Dedifferentiated amniotic fluid mesenchymal stem cell (primary cell): Measurements from ENCODE around the gene TCF12.
A peak's percentile ranks its signal among the peaks of the same experiment; 100 is the strongest.

Experiments used
- DNase-seq: peaks from one replicate; pipeline ENCODE4 v3.0.0-alpha.2; 2016; ENCODE audit errors: extremely low spot score

Gene TCF12

DNA sequence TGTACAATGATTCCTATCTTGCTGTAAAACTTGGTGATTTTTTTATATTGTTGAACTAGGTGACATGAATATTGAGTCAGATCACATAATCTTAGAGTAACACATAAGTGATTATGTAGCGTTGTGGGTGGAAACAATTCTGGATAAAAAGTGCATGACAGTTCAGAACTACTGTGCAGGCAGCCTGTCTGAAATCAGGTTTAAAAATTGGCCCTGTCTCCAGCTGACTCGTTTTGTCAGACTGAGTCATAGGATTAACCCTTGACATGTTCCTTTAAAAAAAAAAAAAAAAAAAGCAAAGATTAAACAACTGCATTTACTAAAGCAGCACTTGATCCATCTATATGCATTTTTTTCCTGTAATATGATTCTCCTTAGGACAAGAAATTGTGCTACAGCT, 297.8 kb downstream of the TCF12 start:
- peak; percentile 51 for DNase-seq

- DNase-seq = no peak
Measured at GRCh38 chr15:57217778-57218598, 299.5 kb downstream of the TCF12 start.

GRCh38 chr15:57218826-57219576, 300.6 kb downstream of the TCF12 start:
- DNase-seq = peak; percentile 71

- peak; percentile 91 for DNase-seq
Measured at GRCh38 chr15:57220205-57220604, 301.8 kb downstream of the TCF12 start.

DNA sequence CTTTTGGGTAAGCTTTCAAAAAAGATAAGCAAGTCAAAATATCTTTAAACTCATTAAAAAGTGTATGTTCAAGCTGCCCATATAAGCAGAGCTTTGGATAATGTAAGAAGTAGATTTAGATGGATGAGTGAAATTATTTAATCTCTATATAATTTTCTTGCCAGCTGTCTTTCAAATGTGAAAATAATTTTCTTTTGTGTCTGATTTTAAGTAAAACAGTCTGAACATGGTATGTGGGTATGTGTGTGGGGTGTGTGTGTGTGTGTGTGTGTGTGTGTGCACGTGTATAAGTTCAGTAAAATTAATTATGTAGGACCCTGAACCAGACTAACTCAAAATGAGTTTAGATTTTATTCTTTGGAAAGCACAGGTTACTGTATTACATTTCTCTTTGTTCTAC, 302.7 kb downstream of the TCF12 start:
- no peak for DNase-seq

DNA sequence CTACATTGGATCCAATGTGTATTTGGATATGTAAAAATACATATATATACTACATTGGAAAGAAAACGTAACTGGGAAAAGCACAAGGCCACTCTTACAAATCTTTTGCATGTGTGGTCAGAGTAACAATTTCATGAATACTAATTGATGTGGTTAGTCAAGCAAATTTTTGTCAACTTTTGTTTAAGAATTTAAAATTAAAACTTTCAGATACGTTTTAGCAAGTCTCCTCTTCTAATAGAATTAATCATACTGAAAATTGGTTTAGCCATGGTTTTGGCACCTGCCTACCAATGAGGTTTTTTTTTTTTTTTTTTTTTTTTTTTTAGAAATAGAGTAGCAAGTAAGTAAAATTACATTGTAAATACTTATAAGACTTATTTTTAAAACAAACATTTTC, 304.9 kb downstream of the TCF12 start:
- no peak for DNase-seq

DNA sequence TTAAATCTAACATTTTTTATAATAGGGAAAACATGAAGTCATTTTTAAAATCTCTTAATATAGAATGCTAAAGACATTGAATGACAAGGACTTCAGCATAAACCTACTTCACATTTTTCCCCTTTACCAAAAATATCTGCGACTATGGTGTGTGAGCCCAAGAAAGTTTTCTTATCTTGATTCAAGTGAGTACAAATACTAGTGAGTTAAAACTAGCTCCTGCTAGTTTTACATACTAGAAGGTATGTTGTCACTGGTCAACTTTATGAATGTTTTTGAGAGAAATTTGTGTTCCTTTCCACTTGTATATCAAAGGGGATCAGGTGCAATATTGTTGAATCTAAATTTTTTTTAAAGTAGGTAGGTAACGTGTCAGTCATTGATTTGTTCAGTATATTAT, 305.4 kb downstream of the TCF12 start:
- DNase-seq = no peak

- peak; percentile 24 for DNase-seq
Measured at GRCh38 chr15:57224664-57225063, 306.2 kb downstream of the TCF12 start.

DNA sequence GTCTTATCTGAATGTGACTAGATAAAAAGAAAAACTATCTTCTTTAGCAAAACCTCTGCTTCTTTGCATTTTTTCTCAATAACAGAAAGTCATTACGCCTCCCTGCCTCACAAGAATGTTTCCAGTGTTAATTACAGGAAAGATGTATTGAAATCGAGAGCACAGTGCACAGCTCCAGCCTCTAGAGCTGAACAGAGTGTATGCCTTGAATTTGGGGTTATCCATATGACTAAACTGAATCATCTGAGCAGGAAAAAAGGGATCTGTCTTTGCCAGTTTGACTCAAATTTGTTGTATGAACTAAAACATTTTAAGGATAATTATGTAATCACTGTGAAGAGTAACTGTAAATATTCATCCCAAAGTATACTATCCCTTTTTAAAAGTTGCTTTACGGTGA, 308.7 kb downstream of the TCF12 start:
- DNase-seq = no peak

- DNase-seq = peak; percentile 81
Measured at GRCh38 chr15:57227899-57228298, 309.5 kb downstream of the TCF12 start.

DNA sequence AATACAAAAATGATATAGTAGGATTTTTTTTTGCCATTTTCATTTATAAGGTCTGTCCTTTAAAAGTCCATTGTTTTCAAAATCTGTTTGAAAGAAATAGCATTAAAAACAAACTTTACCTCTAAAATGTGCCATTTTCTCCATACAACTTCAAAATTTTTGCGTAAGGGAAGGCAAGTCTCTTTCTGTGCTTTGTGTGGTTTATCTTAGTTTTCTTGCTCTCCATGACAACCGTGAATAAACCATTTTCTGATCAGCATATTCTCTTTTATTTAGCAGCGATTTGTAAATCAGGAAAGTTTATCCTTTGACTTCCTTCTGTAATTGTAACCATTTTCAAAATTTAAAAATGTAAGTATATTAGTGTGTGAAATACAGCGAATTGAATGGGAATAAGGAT, 310.0 kb downstream of the TCF12 start:
- DNase-seq = no peak

- no peak for DNase-seq
Measured at GRCh38 chr15:57229051-57229450, 310.6 kb downstream of the TCF12 start.

DNA sequence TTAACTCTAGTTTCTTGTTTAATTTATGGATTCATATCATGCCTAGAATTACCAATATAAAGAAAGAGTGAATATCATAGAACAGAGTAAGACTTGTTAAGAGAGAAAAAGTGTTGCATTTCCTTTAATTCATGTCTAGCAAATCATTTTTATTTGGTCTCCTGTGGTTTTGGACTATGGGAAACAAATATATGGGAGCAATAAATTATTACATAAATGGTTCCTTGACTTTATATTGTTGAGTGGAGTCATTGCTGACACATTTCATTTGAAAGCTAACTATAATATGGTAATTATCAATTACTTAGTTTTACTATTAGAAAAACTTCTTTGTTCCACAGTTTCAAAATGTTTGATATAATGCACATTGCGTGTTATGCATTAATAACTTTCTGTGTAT, 313.1 kb downstream of the TCF12 start:
- DNase-seq = no peak

DNA sequence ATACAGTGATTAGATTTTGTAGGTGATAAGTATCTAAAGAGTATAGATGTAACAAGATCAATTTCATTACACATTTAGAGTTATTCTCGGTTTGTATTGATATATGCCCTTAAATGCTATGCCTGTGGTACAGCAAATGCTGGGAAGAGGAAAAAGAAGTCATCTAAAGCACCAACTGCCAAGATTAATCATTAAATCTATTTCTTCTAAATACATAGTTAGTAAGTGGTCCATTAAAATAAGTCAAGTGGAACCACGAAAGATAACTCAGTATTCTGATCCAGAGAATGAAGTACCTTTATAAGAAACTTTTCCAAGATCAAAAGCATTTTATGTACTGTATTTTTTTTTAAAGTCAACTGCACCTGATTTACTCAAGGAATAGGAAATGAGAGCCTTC, 315.7 kb downstream of the TCF12 start:
- no peak for DNase-seq

- DNase-seq = no peak
Measured at GRCh38 chr15:57235186-57235585, 316.7 kb downstream of the TCF12 start.

DNA sequence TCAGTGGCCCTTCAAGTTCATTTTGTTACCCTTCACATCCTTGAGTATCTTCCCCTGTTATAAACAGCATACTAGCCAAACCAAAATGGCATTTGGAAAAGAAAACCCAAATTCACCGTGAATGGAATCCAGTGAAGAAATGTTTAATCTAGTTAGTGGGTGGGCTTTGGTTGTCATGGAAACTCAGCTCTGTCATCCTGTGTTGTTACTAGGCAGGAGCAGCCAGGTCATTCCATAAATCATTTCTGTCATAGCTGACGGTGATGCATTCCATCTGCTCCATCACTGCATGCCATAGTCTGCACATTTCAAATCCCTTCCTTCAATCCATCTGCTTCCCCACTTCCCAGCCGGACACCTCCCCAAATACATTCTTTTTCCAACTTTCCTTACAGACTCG, 317.4 kb downstream of the TCF12 start:
- DNase-seq = peak; percentile 22

- DNase-seq = no peak
Measured at GRCh38 chr15:57236561-57237300, 318.3 kb downstream of the TCF12 start.

- DNase-seq = no peak
Measured at GRCh38 chr15:57237301-57237642, 318.8 kb downstream of the TCF12 start.

DNA sequence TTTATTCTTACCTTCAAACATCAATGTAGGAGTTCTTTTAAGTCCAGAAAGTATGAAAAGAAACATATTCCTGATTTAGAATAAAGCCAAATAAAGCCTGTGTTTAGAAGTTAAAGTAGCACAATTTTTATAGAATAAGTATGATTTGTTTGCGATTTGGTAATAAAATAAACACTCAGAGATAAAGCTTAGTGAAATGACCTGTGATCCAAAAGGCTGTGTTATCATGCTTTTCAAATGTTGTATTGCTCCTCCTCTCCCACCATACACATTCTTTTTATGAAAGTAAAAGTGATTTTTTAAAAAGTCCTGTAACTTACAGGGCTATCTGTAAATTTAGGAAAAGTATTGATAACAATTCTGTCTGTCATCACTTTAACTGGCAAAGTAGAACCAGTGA, 319.2 kb downstream of the TCF12 start:
- no peak for DNase-seq

DNA sequence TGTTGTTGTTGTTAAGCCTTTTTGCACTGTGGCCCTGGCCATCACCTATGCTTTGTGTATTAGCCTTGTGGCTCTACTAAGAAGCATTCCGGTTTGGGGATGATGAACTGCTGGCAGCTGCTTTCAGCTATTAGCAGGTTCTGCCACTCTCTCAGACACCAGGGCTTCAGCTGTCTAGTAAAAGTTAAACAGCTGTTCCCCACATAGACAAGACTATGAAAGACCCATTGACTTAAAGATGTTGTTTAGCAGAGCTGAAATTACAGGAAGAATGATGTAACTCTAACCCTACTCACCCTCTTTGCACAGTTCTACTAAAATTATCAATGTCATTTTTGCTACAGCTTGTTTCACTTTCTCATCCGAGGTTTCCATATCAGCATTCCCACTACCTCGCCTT, 326.7 kb downstream of the TCF12 start:
- DNase-seq = no peak

GRCh38 chr15:57245714-57246113, 327.3 kb downstream of the TCF12 start:
- no peak for DNase-seq

DNA sequence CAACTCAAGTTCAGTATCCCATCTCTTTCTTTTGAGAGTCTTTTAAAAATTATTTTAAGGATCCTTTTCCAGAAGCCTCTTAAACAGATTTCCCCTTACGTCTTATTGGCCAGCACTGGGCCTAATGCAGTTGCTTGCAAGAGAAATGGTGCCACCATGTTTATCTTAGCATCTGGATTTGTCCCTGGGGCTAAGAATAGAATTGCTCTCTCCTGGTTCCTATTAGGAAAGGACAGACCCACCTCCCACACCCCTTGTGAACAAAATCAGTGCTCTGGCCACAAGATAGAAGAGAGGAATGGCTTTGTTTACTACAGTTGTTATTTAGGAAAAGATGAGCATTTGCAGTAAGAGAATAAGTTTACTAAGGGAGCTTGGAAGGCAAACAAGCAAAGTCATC, 329.6 kb downstream of the TCF12 start:
- no peak for DNase-seq

DNA sequence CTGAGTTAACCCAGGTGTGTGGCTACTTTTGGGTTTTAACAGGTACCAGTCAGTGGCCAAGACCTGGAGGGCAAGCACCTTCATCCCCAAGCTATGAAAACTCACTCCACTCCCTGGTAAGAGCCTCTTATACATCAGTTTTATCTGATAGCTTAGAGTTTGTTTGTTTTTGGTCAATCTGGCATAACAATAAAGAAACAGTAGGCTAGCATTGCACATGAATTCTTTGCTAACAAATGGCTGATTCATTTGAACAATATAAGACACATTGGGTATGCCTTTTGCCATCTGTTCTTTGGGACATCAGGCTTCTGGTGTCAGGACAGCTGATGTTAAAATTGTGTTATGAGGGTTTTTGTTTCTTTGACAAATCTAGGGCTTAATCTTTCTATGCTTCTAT, 332.9 kb downstream of the TCF12 start:
- DNase-seq = no peak
